OCI-LY1 (cell line): ENCODE measurements around the gene SLC17A7.

ENCODE experiments used
- CTCF ChIP-seq: fragments of 200-600 bp; sonication (generic), shearing (Covaris generic); IDR thresholded peaks from 2 replicates; pipeline ENCODE4 v1.5.1; 2017; ENCODE audit warnings: mild to moderate bottlenecking, antibody characterized with exemption, low read length, moderate library complexity, mixed read lengths
- EZH2 ChIP-seq: fragments of 200-600 bp; sonication (generic), shearing (Covaris generic); IDR thresholded peaks from 2 replicates; pipeline ENCODE4 v1.8.0; 2017; ENCODE audit warnings: borderline replicate concordance, mixed run types, mild to moderate bottlenecking, antibody characterized with exemption, low read length, moderate library complexity, mixed read lengths

GRCh38 chr19:49387936-49388372 lies 53.4 kb downstream of the SLC17A7 start, which contains the start of gene KASH5:
- TF ChIP-seq CTCF (no peak), EZH2 (no peak)
